Smooth muscle cell (in vitro differentiated cells): ENCODE measurements around the gene FARS2. TPM values are rescaled to one million over a fixed set of nuclear protein-coding genes. Genes with fewer than 3 reads are reported as not detected.
A peak's percentile ranks its signal among the peaks of the same experiment; 100 is the strongest.

Experiments
- DNase-seq: peaks from one replicate; lab custom pipeline; 2025; ENCODE audit not compliant: unreplicated experiment; lab: John Stamatoyannopoulos, UW
- H2AFZ ChIP-seq: fragments of 200-600 bp; sonication (generic); 2 replicates; pipeline ENCODE4 v1.6.0; 2016; ENCODE audit warnings: antibody characterized with exemption, low read depth, mild to moderate bottlenecking
- H3F3A ChIP-seq: fragments of 200-600 bp; sonication (generic); 2 replicates; pipeline ENCODE4 v1.6.0; 2017; ENCODE audit warnings: antibody characterized with exemption, low read depth
- H3K27ac ChIP-seq: fragments of 200-600 bp; sonication (generic); 2 replicates; pipeline ENCODE4 v1.5.1; 2016; ENCODE audit warnings: low read depth, mild to moderate bottlenecking
- H3K27me3 ChIP-seq: fragments of 200-600 bp; sonication (generic); 2 replicates; pipeline ENCODE4 v1.6.1; 2016; ENCODE audit warnings: low read depth, mild to moderate bottlenecking
- H3K36me3 ChIP-seq: fragments of 200-600 bp; sonication (generic); 2 replicates; pipeline ENCODE4 v1.5.1; 2016; ENCODE audit warnings: low read depth
- H3K4me1 ChIP-seq: fragments of 200-600 bp; sonication (generic); 2 replicates; pipeline ENCODE4 v1.5.1; 2016; ENCODE audit warnings: low read depth
- H3K4me2 ChIP-seq: fragments of 200-600 bp; sonication (generic); 2 replicates; pipeline ENCODE4 v1.6.0; 2016; ENCODE audit warnings: mild to moderate bottlenecking
- H3K4me3 ChIP-seq: fragments of 200-600 bp; sonication (generic); 2 replicates; pipeline ENCODE4 v1.5.1; 2016; ENCODE audit warnings: mild to moderate bottlenecking
- H3K79me2 ChIP-seq: fragments of 200-600 bp; sonication (generic); 2 replicates; pipeline ENCODE4 v1.6.0; 2016; ENCODE audit warnings: low read depth, mild to moderate bottlenecking
- H3K9ac ChIP-seq: fragments of 200-600 bp; sonication (generic); 2 replicates; pipeline ENCODE4 v1.6.0; 2016; ENCODE audit warnings: low read depth
- H3K9me3 ChIP-seq: fragments of 200-600 bp; sonication (generic); replicated peaks from 2 replicates; pipeline ENCODE4 v1.5.1; 2016; ENCODE audit warnings: low read depth
- H4K20me1 ChIP-seq: fragments of 200-600 bp; sonication (generic); 2 replicates; pipeline ENCODE4 v1.6.0; 2016; ENCODE audit warnings: low read depth
- WGBS: methylation state at CpG from one replicate; pipeline ENCODE4 v1.1.7; 2016; ENCODE audit warnings: low lambda C conversion rate; 5-methylcytosine and 5-hydroxymethylcytosine counted together
- polyA plus RNA-seq: library from polyadenylated mRNA; unstranded; fragments of >200 nt; fragmentation: Nextera tagmentation; extraction: Ambion mirVana; gene quantifications from 2 replicates; pipeline ENCODE4 v1.2.1, GENCODE V29; 2016
- total RNA-seq: library from RNA; depleted of rRNA; stranded (reverse); fragments of >200 nt; gene quantifications from 2 replicates; pipeline ENCODE4 v1.2.3, GENCODE V29; 2014
- TF ChIP-seq, protein P1 (sequence below): fragments of 200-600 bp; sonication (generic); IDR thresholded peaks from 2 replicates; pipeline ENCODE4 v1.5.1; 2017; ENCODE audit warnings: borderline replicate concordance, mild to moderate bottlenecking, antibody characterized with exemption; ENCODE audit not compliant: insufficient read depth, poor library complexity, severe bottlenecking

FARS2 gene
- total and polyA plus RNA-seq, 2 experiments from 2014 or later, result 9.6 to 13.2 TPM

DNA sequence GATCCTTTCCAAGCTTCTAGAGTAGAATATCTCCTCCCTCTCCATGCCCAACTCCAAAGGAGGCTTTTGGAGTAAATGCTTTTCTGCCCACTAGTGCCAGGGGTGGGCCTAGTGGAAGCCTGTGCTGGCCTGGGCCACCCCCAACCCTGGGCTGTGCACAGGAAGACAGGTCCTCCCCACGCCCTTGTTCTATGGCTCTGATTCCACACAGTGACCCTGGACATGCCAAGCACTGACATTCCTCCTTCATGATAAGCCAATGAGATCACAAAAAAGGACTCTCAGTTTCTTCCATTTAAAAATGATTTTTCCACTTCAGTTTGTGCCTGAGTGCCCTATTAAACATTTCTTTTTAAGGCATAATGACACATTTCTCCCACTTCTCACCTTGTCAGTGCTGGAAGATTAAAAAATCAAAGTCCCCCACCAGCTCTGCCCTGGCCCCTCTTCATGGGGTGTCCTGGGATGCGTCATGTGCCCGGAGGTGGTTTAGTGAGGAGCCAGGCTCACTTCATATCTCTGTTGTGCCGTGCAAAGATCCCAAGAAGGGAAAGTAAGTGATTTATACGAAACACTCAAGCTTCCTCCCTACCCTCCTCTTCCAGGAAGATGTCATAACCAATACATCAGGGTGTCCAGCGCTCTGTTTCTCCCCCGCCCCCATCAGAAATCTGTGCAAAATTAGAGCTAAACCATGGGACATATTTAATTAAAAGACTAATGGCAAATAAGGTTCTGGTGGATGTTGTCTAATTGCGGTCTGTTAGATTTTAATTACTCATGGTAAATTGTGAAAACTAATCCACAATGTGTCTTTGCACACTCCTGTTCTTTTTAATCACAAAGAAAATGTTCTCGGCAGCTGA lies 490.4 kb downstream of the FARS2 start:
- H3K9ac ChIP-seq, result peak overlapping the region; percentile 68
- TF ChIP-seq, protein P1, sequence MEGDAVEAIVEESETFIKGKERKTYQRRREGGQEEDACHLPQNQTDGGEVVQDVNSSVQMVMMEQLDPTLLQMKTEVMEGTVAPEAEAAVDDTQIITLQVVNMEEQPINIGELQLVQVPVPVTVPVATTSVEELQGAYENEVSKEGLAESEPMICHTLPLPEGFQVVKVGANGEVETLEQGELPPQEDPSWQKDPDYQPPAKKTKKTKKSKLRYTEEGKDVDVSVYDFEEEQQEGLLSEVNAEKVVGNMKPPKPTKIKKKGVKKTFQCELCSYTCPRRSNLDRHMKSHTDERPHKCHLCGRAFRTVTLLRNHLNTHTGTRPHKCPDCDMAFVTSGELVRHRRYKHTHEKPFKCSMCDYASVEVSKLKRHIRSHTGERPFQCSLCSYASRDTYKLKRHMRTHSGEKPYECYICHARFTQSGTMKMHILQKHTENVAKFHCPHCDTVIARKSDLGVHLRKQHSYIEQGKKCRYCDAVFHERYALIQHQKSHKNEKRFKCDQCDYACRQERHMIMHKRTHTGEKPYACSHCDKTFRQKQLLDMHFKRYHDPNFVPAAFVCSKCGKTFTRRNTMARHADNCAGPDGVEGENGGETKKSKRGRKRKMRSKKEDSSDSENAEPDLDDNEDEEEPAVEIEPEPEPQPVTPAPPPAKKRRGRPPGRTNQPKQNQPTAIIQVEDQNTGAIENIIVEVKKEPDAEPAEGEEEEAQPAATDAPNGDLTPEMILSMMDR, result no peak
- peaks cover 6% of the 10 kb centered on the region for H3K4me1 ChIP-seq
- H3K36me3 ChIP-seq, result peaks cover 10% of the 10 kb centered on the region
- H2AFZ ChIP-seq, result no peak overlapping the region
- no peak overlapping the region for H3K4me3 ChIP-seq
- DNase-seq, result no peak
- peaks cover 10% of the 10 kb centered on the region for H3F3A ChIP-seq
- WGBS, result 36% methylated on average over 9 of the region's 9 CpGs
- peaks cover 9% of the 10 kb centered on the region for H3K9me3 ChIP-seq
- H3K27ac ChIP-seq, result peak overlapping the region; percentile 74
- no peaks in the 10 kb centered on the region for H3K79me2 ChIP-seq
- H3K27me3 ChIP-seq, result no peaks in the 10 kb centered on the region
- H3K4me2 ChIP-seq, result peak overlapping the region; percentile 72
- no peaks in the 10 kb centered on the region for H4K20me1 ChIP-seq

DNA sequence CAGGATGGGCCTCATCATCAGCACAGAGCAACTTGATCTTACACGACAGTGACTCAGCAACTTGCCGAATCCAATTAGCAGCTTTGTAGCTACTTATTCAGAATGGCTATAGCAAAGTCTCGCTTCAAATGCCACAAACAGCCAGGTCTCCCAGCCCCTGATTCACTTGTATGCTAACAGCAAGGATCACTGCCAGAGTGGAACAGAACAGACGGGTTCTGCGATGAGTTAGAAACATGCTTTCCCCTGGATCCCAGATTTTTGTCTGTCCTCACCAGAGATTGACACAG lies 491.0 kb downstream of the FARS2 start:
- Histone ChIP-seq H3K9me3 (peaks cover 9% of the 10 kb centered on the region), H2AFZ (no peak overlapping the region), H3K27me3 (no peaks in the 10 kb centered on the region), H3K4me1 (peaks cover 6% of the 10 kb centered on the region), H3K27ac (peak overlapping the region; percentile 74), H3K79me2 (no peaks in the 10 kb centered on the region), H3K36me3 (peaks cover 10% of the 10 kb centered on the region), H3K9ac (no peak overlapping the region), H3K4me3 (no peak overlapping the region), H3K4me2 (peak overlapping the region; percentile 72), H3F3A (peaks cover 10% of the 10 kb centered on the region), H4K20me1 (no peaks in the 10 kb centered on the region)
- 10% methylated on average over 5 of the region's 5 CpGs for WGBS
- no peak for DNase-seq
- TF ChIP-seq, protein P1, result no peak

DNA sequence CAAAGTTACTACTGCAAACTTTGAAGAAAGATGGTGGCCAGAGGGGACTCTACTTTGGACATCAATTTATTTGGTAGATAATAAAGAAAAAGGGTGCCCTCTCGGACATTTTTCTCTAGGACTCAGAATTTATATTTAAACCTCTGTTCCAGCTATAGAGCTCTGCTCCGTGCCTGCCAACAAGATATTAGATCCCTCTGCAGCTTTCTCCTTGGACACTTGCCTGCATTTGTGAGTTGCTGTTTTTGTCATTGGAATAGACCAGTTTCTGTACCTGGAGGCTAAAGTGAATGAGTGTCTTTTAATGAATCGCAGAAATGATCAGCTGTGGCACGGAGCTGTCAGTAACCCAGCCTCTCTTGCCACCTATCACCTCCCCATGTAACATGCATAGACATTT lies 491.9 kb downstream of the FARS2 start:
- peaks cover 10% of the 10 kb centered on the region for H3F3A ChIP-seq
- TF ChIP-seq, protein P1, result no peak
- no peak for DNase-seq
- 97% methylated on average over 4 of the region's 4 CpGs for WGBS
- no peak overlapping the region for H3K9ac ChIP-seq
- H3K4me2 ChIP-seq, result no peak overlapping the region
- peaks cover 9% of the 10 kb centered on the region for H3K9me3 ChIP-seq
- H3K4me3 ChIP-seq, result no peak overlapping the region
- no peak overlapping the region for H3K27ac ChIP-seq
- H3K79me2 ChIP-seq, result no peaks in the 10 kb centered on the region
- no peaks in the 10 kb centered on the region for H4K20me1 ChIP-seq
- peaks cover 10% of the 10 kb centered on the region for H3K36me3 ChIP-seq
- H3K27me3 ChIP-seq, result no peaks in the 10 kb centered on the region
- H2AFZ ChIP-seq, result no peak overlapping the region
- peaks cover 6% of the 10 kb centered on the region for H3K4me1 ChIP-seq

DNA sequence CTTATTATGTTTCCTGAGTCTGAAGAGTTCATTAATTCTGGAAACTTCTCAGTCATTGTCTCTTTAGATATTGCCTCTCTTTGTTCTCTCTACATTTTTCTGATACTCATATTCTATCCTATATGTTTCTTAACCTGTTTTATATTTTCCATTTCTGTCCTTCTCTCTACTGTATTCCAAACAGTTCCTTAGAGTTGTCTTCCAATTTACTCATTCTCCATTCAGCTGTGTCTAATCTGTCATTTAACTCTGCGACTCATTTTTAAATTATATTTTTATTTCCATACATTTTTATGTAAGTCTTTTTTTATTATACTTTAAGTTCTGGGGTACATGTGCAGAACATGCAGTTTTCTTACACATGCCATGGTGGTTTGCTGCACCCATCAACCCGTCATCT lies 493.6 kb downstream of the FARS2 start:
- Histone ChIP-seq H3F3A (peaks cover 10% of the 10 kb centered on the region), H3K36me3 (peaks cover 10% of the 10 kb centered on the region)

More for the DNA sequence above, 493.6 kb downstream of the FARS2 start:
- Histone ChIP-seq H3K9ac (no peak overlapping the region), H2AFZ (no peak overlapping the region), H3K79me2 (no peaks in the 10 kb centered on the region), H3K27ac (no peak overlapping the region), H4K20me1 (no peaks in the 10 kb centered on the region), H3K9me3 (peaks cover 9% of the 10 kb centered on the region), H3K4me1 (peaks cover 6% of the 10 kb centered on the region), H3K4me2 (no peak overlapping the region), H3K4me3 (no peak overlapping the region), H3K27me3 (no peaks in the 10 kb centered on the region)
- no peak for DNase-seq
- 92% methylated on average over 2 of the region's 2 CpGs for WGBS
- TF ChIP-seq, protein P1, result no peak
